GM12878 (cell line): ENCODE data around the gene ZMYM3.

Source experiments
- CREB1 ChIP-seq: IDR thresholded peaks from 2 replicates; pipeline ENCODE4 v1.6.1; 2012; ENCODE audit warnings: low read depth, mild to moderate bottlenecking, inconsistent platforms
- NFIC ChIP-seq: IDR thresholded peaks from 2 replicates; pipeline ENCODE4 v1.6.1; 2012; ENCODE audit warnings: low read depth, mild to moderate bottlenecking, inconsistent platforms, low read length, moderate library complexity
- SREBF1 ChIP-seq: IDR thresholded peaks from 2 replicates; pipeline ENCODE4 v1.6.1; 2012; ENCODE audit warnings: mild to moderate bottlenecking, low read length
- TF ChIP-seq, protein P1 (sequence below), 3 experiments: IDR thresholded peaks in 2 of 3; conservative IDR thresholded peaks in 1 of 3; 2 replicates each; pipeline ENCODE4 v1.5.1; 2011; ENCODE audit warnings: low read depth in 3 of 3, low read length in 3 of 3, mild to moderate bottlenecking in 3 of 3, control low read depth in 2 of 3, moderate library complexity in 2 of 3, inconsistent platforms in 1 of 3, mixed read lengths in 1 of 3; ENCODE audit not compliant: control insufficient read depth in 2 of 3, insufficient read depth in 1 of 3; ENCODE audit errors: extremely low read depth in 1 of 3

DNA sequence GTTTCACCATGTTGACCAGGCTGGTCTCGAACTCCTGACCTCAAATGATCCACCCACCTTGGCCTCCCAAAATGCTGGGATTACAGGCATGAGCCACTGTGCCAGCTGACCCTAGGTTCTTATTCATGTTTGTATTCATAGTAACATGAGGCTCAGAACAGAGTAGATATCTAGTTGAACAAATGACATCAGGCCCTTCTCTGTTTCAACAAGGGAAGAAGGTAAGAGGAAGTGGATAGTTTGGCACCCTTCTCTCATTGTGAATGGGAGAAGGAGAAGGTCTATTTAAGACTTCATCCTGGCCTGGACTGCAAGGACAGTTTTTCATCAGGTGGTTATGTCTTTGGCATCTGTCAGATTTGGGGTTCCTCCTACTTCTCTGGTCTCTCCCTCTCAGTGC is 17.1 kb downstream of the ZMYM3 start:
- TF ChIP-seq CREB1 = no peak
- TF ChIP-seq SREBF1 = no peak
- TF ChIP-seq, protein P1, sequence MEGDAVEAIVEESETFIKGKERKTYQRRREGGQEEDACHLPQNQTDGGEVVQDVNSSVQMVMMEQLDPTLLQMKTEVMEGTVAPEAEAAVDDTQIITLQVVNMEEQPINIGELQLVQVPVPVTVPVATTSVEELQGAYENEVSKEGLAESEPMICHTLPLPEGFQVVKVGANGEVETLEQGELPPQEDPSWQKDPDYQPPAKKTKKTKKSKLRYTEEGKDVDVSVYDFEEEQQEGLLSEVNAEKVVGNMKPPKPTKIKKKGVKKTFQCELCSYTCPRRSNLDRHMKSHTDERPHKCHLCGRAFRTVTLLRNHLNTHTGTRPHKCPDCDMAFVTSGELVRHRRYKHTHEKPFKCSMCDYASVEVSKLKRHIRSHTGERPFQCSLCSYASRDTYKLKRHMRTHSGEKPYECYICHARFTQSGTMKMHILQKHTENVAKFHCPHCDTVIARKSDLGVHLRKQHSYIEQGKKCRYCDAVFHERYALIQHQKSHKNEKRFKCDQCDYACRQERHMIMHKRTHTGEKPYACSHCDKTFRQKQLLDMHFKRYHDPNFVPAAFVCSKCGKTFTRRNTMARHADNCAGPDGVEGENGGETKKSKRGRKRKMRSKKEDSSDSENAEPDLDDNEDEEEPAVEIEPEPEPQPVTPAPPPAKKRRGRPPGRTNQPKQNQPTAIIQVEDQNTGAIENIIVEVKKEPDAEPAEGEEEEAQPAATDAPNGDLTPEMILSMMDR (IDR thresholded peaks at IDR 0.05 in 2 of 3, conservative IDR thresholded peaks at IDR 0.05 in 1 of 3; ENCODE audit: control insufficient read depth in 2 of 3, extremely low read depth in 1 of 3, insufficient read depth in 1 of 3, low read depth in 3 of 3, low read length in 3 of 3) = no peak
- no peak for TF ChIP-seq NFIC
